Measurements from ENCODE around the gene CDKAL1. TPM values are rescaled to one million over a fixed set of nuclear protein-coding genes. Genes with fewer than 3 reads are reported as not detected.

CDKAL1 gene
- total RNA-seq, 4 donors from 2014 or later, result 10.1 to 22.0 (median 12.5) TPM

- no peaks in the 10 kb centered on the region for H3K27me3 ChIP-seq
- no peak overlapping the region for H3K27ac ChIP-seq
- H3K9me3 ChIP-seq, result no peaks in the 10 kb centered on the region
- no peak for TF ChIP-seq POLR2AphosphoS5 (IDR thresholded peaks at IDR 0.05)
- no peak for TF ChIP-seq EP300 (IDR thresholded peaks at IDR 0.05)
- no peak for TF ChIP-seq CTCF (IDR thresholded peaks at IDR 0.05)
- TF ChIP-seq POLR2A (IDR thresholded peaks at IDR 0.05), result no peak
- H3K4me3 ChIP-seq, result no peak overlapping the region
- peaks cover 3% of the 10 kb centered on the region for H3K4me1 ChIP-seq
- H3K36me3 ChIP-seq, result no peaks in the 10 kb centered on the region
- no peak for DNase-seq (ENCODE audit: low spot score in 2 of 2)
These were observed 311.3 kb downstream of the CDKAL1 start for GRCh38 chr6:20845592-20845991.

- WGBS, result 58% methylated on average over 1 of the region's 1 CpG
- Histone ChIP-seq H3K9me3 (no peaks in the 10 kb centered on the region), H3K4me3 (no peak overlapping the region), H3K27me3 (no peaks in the 10 kb centered on the region), H3K27ac (no peak overlapping the region), H3K36me3 (no peaks in the 10 kb centered on the region), H3K4me1 (peaks cover under 1% of the 10 kb centered on the region)
- TF ChIP-seq EP300 (IDR thresholded peaks at IDR 0.05) (no peak), POLR2AphosphoS5 (IDR thresholded peaks at IDR 0.05) (no peak), POLR2A (IDR thresholded peaks at IDR 0.05) (no peak), CTCF (IDR thresholded peaks at IDR 0.05) (no peak)
- no peak for DNase-seq (ENCODE audit: low spot score in 2 of 2)
These were observed 312.4 kb downstream of the CDKAL1 start for GRCh38 chr6:20846602-20847028.

GRCh38 chr6:20847904-20848303 is 313.6 kb downstream of the CDKAL1 start:
- WGBS, result 79% methylated on average over 3 of the region's 3 CpGs
- no peaks in the 10 kb centered on the region for H3K9me3 ChIP-seq
- DNase-seq (ENCODE audit: low spot score in 2 of 2), result no peak
- no peak overlapping the region for H3K4me3 ChIP-seq
- H3K4me1 ChIP-seq, result no peaks in the 10 kb centered on the region
- H3K36me3 ChIP-seq, result no peaks in the 10 kb centered on the region
- TF ChIP-seq EP300 (IDR thresholded peaks at IDR 0.05) (no peak), POLR2A (IDR thresholded peaks at IDR 0.05) (no peak), CTCF (IDR thresholded peaks at IDR 0.05) (no peak), POLR2AphosphoS5 (IDR thresholded peaks at IDR 0.05) (no peak)
- no peaks in the 10 kb centered on the region for H3K27me3 ChIP-seq
- H3K27ac ChIP-seq, result no peak overlapping the region

GRCh38 chr6:20850686-20851416 is 316.6 kb downstream of the CDKAL1 start:
- DNase-seq (ENCODE audit: low spot score in 2 of 2), result no peak

More at GRCh38 chr6:20850686-20851416, 316.6 kb downstream of the CDKAL1 start:
- H3K27me3 ChIP-seq, result no peaks in the 10 kb centered on the region
- no peaks in the 10 kb centered on the region for H3K4me1 ChIP-seq
- TF ChIP-seq CTCF (IDR thresholded peaks at IDR 0.05) (no peak), EP300 (IDR thresholded peaks at IDR 0.05) (no peak), POLR2AphosphoS5 (IDR thresholded peaks at IDR 0.05) (no peak)
- H3K36me3 ChIP-seq, result no peaks in the 10 kb centered on the region
- H3K27ac ChIP-seq, result no peak overlapping the region
- no peak overlapping the region for H3K4me3 ChIP-seq
- H3K9me3 ChIP-seq, result no peaks in the 10 kb centered on the region
- WGBS, result 92% methylated on average over 2 of the region's 2 CpGs
